Activated CD4-positive, alpha-beta T cell treated with anti-CD3 and anti-CD28 coated beads, Interleukin-2, amount 50 U/mL, for 16 hours (primary cell): ENCODE results near the gene TNN.
A peak's percentile ranks its signal among the peaks of the same experiment; 100 is the strongest.

Experiments used
- DNase-seq: peaks from one replicate; pipeline ENCODE4 v3.0.0-alpha.2; 2020

TNN gene

DNA sequence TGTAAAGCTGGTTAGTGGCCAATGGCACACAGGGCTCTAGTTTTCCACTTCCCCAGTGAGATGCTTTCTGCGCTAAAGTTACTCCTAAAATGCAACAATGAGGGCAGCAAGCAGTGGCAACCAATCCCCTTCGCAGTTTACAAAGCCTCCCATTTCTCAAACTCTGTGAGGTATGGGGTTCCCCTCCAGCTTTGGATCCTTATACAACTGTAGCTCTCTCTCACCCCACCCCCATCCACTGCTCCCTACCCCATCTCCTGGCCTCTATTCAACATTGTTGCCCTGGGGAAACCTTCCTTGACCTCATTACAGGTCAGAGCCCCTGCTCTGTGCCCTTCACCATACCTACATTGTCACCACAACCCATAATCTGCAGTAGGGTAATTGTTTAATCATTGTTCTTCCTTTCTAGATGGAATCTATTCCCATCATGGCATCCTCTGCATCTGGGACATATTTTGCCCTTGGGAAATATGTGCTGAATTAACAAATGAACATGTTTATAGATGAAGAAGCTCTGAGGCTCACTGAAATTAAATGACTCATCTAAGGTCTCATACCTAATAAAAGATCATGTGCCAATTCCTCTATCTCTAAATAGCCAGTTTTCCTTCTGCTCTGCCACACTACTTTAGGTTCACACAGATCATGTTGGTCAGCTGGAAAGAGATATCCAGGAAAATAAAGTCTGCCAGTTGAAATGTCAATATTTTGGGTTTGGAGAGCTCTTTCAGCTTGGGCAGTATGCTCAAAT is 112.4 kb downstream of the TNN start:
- no peak for DNase-seq

DNA sequence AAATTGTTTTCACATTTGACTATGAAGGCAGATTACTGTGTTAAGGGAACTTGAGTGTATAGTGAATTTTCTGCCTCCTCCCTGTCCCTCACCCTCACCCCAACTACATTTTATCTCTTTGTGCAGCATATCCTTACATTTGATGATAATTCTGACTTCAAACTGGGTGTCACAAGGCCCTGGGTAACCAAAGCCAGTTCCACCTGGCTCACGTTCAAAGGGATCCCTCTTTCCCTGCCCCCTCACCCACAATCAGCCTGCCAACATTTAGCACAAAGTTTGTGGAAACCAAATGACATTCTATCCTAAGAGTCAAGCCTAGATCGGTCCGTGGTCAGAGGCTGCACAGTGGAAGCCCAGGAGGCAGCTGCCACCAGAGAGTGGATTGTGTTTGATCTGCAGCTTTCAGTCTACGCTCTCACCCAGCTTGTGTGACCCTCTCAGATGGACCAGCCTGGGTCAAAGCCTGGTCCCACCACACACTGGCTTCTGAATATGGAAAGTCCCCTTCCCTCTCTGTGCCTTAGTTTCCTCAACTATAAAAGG is 114.6 kb downstream of the TNN start:
- DNase-seq, result no peak

DNA sequence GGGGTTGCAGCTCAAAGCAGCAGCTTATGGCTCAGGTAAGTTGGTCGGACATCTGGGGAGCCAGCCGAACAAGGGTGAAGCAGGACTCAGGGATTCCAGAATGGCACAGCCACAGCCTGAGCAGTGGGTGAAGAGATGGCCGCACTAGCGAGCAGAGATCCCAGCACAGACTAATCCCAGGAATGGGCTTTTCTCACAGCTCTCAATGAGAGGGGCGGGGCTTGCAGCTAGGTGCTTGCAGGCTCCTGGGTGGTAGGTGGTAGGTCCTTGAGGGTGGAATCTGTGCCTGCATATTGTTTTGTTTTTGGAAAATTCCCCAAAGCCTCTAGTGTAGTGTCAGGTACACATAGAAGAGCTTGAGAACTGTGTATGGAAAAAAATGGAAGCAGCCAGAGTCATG is 116.0 kb downstream of the TNN start:
- no peak for DNase-seq

DNA sequence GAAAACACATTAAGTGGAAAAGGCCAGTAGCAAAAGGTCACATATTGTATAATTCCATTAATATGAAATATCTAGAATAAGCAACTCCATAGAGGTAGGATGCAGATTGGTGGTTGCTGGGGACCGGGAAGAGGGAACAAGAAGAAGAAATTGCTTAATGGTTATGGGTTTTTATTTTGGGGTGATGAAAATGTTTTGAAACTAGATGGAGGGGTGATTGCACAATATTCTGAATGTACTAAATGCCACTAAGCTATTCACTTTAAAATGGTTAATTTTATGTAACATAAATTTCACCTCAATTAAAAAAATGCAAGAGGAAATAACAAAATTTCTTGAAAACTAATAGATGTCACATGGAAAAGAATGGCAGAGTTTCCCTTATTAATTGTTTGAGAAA is 118.3 kb downstream of the TNN start:
- no peak for DNase-seq

DNA sequence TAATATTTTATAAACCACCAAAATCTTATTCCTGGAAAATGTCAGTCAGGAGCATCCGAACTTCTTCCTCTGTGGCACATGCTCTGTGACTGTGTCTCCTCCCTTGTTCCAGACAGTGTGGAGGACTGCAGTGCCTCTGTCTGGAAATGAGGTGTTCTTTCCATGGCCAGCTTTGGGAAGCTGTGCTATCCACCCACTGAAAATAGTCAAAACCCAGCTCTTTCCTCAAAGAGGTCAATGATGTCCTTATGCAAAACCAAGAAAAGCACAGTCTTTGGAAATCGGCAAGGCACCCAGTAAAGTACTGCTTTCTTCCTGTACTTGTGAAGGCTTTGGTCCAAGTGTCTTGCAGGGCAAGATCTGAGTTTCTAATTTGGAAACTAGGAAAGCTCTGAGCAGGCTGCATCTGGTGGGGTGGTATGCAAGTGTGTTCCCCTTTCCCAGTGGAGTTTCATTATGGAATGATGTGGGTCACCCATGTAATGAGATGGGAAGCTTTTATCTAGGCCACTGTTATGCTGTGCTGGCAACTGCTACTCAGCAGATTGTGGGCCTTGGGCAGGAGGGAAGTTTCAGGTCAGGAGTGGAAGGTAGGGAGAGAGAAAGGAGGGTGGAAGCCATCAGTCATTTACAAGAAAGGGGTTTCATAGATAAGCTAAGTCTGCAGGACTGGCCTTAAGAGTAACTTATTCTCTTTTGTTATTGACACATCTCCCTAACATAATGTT is 119.0 kb downstream of the TNN start:
- no peak for DNase-seq

DNA sequence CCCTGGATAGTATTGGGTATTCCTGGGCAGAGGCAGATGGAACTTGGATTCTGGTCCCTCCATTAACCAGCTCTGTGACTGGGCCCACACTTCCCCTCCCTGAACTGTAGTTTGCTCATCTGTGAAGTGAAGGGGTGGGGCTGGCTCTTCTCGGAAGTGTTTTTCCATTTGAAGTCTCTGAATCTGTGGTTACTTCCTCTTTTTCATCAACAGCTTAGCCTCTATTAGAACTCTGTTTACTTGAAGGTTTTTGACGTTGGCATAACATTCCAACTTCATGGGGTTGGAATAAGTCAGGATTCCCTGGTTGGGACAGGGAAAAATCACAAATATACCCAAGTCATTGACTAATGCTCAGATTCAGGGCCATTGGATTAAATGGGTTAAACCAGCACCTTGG is 121.3 kb downstream of the TNN start:
- peak; percentile 79 for DNase-seq

DNA sequence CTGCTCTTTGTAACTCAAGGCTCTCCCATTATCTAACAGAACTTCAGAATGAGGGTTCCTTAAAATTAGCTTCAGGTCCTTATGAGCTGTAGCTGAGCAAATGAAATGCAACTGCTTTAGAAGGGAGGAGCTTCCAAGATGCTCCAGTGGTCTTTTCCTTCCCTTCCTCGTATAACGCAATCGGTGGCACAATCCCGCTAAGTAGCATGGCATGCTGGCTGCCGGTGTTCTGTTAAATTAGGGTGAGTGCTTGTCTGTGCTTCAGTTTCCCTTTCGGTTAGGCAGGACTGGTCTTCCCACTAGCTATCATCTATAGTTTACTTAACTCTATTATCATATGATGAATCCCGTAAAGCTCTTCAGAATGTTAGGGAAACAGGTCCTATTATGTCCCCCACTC is 124.0 kb downstream of the TNN start:
- peak; percentile 51 for DNase-seq

DNA sequence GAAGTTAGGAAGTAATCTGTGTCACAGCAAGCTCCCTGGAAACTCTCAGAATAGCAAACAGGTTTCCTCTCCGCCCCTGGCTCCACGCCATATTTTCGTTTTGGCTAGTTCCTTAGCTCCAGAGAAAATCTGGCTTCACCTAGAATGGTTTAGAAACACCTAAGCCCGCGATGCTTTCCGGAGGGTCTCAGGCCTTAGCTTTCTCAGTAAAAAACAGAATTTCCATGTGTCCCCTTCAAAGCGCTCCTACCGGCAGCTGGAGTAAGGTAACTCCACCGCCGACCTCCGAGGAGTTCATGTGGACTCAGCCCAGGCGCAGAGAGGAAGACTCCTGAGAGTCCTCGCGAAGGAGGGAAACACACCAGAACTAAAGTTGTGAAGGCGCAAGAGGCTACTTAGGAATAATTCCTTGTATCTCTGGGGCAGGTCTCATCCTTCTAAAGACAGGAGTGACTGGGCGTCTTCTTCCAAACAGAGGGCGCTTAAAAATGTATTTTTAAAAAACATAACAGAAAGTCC is 124.5 kb downstream of the TNN start:
- peak; percentile 43 for DNase-seq

DNA sequence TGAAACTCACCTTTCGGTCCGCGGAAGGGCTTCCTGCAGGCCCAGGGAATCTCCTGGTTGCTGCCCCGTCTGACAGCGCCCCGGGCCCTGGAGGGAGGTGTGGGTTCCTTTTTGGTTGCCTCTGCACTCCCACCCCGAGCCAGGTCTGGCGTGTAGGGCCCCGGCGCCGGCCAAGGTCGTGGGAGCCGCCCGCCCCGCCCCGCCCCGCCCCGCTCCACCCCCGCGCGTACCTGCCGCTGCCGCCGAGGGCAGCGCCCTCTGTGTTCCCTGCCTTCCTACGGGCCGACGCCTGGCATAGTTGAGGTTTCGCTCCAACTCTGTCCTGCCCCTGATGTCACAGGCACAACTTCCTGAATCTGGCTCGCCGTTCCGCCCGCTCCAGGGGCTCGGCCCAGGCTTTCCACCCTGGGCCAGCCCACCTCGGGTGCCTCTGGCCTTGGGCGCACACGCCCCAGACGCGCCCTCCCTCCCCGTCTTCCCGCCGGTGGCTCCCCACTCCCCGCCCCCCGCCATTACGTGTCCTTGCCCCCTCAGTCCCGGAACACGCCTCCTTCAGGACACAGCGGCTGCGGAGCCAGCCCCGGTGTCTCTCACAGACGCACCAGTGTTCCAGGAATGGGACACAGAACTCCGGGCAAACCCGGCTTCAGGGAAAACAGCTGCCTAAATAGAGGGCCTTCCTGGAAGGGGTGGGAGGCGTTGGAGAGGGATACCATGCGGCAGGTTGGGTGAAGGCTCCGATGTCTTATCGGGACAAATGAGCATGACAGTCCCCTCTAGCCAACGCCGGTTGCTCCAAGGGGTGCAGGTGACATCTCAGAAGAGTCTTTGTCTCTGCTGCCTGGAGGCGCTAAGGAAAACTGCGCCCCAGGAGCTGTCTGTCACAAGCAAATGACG is 125.2 kb downstream of the TNN start, which contains the start of gene KIAA0040:
KIAA0040 (minus strand) TSS at position 147 of the 897 bp plus-strand sequence. CDS start 31,763 bp downstream, outside the sequence.
- peak; percentile 70 for DNase-seq

DNA sequence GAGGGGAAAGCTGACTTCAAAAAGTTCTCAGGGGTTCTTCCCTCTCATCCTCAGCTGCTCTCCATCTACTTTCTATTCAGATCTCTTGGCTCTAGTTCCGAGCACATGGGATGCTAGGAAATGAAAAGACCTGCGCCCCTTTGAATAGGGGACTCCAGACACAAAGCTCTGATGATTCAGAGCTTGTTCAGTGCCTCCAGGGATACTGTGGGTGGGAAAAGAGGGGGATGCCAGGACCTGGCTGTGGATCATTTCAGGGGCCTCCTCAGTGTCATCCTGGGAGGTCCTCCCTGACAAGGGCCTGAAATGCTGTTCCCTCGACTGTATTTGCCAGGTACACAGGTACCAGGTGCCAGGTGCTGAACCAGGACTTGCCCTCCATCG is 125.9 kb downstream of the TNN start:
- DNase-seq, result no peak

DNA sequence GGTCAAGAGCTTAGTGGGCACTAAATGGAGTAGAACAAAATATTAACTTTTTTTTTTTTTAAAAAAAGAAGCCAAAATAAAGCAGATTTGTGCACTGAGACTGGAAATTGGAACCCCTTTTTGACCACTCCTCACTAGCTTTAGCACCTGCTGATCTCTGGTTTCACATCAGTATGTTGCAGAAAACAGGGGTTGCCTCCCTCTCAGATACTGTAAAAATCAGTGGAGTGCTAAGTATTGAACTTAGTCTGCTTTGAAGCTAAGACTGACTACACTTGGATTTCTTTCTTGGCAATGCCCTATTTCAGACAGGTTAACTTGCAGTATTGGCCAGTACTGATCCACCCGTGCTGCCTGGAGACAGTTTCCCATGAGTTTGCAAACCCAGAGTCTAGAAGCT is 127.6 kb downstream of the TNN start:
- DNase-seq, result no peak

DNA sequence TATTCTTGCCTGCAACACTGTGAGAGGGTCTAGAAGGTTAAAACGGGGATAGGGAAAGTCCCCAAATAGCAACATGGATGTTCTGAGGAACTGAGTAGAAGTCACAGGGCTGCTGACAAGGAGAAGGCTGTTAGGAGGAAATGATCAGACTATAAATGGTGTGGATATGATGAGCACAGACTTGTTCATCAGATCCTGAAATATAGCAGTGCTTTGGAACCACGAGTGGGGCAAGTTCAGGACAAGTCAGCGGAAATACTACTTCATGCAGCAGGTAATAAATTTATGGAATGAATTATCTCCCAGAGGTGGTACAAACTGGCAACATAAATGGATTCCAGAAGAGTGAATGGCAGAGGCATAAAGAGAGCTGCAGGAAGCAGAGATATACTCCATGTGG is 128.2 kb downstream of the TNN start:
- no peak for DNase-seq

DNA sequence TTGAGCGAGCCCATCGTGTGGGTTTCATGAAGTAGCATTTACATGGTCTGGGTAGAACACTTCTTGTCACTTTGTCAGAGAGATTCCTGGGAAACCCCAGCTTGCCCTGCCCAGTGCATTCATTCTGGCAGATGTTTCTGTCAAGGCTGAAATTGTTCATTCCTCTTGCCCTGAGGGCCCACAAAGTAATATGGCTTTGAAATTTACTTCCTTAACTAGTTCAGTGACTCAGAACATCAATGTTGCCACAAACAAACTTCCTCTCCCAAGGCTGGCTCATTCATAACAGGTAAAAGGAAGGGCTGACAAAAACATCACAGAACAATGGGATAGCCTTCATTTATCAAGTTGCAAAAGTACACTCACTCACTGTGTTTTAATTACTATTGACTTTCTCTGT is 129.9 kb downstream of the TNN start:
- DNase-seq, result peak; percentile 21
